CD4-positive, alpha-beta T cell treated with Interleukin-15 for 4 hours (primary cell): ENCODE data around the gene SNX6.
A peak's percentile ranks its signal among the peaks of the same experiment; 100 is the strongest.
"Not testable (repeated sequence)": the region's sequence is repeated elsewhere in the genome, so short reads cannot be mapped to it uniquely, and the experiment has no call there.

Experiments
- DNase-seq: peaks from one replicate; pipeline ENCODE4 v3.0.0-alpha.2; 2020; ENCODE audit warnings: low spot score

The SNX6 gene

GRCh38 chr14:34562776-34563150, 67.2 kb downstream of the SNX6 start:
- DNase-seq = no peak

DNA sequence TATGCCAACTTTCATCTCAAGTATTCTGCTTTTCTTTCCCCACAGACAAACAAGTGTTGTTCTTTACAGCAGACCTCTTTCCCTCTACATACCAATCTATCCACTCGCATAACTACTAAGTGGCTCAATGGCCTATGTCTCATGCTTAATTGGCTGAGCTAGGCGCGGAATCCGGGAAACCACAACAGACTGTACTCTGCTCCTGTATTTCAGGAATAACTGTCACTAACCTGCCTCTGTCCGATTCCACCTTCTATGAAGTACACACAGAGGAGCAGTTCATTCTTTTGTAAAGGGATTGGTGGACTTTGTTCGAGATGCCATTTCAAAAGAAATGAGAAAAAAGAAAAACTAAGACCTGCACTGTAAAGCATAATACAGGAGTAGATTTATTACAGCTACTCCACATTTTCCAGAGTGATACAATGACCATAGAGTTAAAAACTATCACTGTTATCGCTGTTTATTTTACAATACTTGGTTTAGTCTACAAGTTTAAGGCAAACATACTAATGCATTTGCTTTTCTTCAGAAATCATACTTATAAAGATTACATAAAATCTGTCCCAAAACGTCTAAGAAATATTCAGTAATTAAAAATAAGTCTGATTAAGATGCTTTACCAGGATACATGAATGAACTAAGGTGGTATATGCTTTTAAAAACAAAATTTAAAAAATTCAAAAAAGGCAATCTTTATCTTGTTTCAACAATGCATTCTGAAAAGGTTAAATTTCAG, 67.7 kb downstream of the SNX6 start:
- DNase-seq = not testable (repeated sequence)

GRCh38 chr14:34556498-34556829, 73.5 kb downstream of the SNX6 start:
- DNase-seq = not testable (repeated sequence)

- not testable (repeated sequence) for DNase-seq
Measured at GRCh38 chr14:34555583-34556497, 74.1 kb downstream of the SNX6 start.

- no peak for DNase-seq
Measured at GRCh38 chr14:34554540-34555250, 75.3 kb downstream of the SNX6 start.

- not testable (repeated sequence) for DNase-seq
Measured at GRCh38 chr14:34549276-34549966, 80.5 kb downstream of the SNX6 start.

GRCh38 chr14:34548472-34548981, 81.4 kb downstream of the SNX6 start:
- no peak for DNase-seq

GRCh38 chr14:34547136-34547520, 82.8 kb downstream of the SNX6 start:
- DNase-seq = not testable (repeated sequence)

DNA sequence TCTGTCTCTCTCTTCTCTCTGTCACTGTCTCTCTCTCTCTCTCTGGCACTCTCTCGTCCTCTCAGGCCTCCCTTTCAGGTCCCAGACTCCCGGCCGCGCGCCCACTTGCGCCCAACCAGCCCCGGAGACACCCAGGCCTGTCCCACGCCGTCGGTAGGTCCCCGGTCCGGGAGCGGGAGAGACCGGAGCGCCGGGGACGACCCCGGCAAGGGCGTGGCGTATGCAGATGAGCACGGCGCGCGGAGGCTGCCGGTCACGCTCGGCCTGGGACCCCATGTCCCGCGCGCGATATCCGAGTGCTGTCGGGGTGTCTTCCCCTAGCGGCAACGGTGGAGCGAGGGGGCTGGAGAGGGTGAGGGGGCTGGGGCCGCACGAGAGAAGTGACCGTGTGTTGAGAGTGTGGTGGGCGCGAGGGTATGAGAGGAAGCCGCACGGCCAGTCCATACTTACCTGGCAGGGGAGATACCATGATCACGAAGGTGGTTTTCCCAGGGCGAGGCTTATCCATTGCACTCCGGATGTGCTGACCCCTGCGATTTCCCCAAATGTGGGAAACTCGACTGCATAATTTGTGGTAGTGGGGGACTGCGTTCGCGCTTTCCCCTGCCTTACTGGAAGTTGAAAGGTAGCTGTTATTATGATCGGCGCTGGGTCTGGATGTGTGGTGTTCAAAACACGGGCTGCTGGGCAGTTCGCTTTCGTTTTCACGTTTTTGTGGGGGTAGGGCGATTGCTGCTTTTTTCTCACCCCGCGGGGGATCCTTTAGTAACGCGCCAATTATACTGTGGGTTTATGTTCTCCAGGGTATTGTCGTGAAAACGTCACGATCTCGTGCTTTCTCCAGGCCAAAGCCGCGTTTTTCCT, 83.4 kb downstream of the SNX6 start:
- DNase-seq = not testable (repeated sequence)

DNA sequence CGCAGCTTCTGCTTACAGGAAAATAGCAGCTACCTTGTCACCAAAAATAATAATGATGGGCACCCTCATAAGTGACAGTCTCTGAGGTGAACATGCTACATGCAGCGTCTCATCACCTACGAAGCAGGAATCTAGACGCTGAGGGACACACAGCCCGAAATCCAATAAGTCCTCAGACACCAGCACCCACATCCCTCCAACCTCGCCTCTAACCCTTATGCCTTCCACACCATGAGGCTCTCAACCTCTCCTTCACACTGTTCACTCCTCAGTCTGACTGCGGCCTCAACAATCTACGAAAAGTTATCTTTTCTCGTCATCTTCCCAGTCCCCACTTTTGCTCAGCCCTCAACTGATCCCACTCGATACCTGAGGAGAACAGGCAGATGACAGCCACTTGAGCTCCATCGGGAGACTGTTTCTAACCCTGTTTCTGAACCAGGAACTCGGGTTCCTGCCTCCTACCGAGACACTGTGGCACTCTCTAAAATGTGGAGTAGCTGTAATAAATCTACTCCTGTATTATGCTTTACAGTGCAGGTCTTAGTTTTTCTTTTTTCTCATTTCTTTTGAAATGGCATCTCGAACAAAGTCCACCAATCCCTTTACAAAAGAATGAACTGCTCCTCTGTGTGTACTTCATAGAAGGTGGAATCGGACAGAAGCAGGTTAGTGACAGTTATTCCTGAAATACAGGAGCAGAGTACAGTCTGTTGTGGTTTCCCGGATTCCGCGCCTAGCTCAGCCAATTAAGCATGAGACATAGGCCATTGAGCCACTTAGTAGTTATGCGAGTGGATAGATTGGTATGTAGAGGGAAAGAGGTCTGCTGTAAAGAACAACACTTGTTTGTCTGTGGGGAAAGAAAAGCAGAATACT, 89.5 kb downstream of the SNX6 start:
- DNase-seq = not testable (repeated sequence)

DNA sequence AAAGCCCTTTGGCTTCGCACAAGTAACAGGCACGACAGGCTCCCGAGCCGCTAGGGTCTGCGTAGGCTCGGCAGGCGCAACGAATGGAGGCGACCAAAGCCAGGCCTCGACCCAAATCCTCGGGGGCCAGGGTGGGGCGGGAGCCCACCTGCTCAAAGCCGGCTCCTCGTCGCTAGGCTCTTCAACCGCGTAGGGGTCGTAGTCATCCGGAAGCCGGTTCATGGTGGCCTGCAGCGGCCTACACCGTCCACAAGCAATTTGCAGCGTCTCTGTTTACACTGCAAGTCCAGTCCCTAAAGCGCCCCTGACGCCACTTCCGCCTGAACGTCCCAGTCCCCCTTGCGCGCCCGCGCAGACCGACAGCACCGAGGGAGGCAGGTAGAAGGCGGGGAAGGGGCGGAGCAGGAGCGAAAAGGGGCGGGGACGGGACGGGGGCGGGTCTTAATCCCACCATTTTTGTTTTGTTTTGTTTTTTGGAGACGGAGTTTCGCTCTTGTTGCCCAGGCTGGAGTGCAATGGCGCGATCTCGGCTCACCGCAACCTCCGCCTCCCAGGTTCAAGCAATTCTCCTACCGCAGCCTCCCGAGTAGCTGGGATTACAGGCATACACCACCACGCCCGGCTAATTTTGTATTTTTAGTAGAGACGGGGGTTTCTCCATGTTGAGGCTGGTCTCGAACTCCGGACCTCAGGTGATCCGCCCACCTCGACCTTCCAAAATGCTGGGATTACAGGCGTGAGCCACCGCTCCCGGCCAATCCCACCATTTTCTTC, 90.4 kb downstream of the SNX6 start, which contains the start of gene EAPP:
Gene EAPP, minus strand, starts transcription at position 295 of the 774 bp plus-strand sequence. Its CDS starts 73 bp downstream, at position 222.
- peak; percentile 95 for DNase-seq

GRCh38 chr14:34538871-34539406, 91.0 kb downstream of the SNX6 start:
- DNase-seq = no peak

DNA sequence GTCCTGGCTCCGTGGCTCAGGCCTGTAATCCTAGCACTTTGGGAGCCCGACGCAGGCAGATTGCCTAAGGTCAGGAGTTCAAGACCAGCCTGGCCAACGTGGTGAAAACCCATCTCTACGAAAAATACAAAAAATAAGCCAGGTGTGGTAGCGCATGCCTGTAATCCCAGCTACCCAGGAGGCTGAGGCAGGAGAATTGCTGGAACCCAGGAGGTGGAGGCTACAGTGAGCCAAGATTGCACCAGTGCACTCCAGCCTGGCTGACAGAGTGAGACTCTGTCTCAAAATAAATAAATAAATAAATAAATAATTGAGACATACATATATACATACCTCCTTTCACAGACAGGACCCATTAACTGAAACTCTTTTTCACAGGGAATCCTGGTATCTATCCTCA, 91.9 kb downstream of the SNX6 start:
- DNase-seq = not testable (repeated sequence)

GRCh38 chr14:34537677-34538009, 92.3 kb downstream of the SNX6 start:
- no peak for DNase-seq

DNA sequence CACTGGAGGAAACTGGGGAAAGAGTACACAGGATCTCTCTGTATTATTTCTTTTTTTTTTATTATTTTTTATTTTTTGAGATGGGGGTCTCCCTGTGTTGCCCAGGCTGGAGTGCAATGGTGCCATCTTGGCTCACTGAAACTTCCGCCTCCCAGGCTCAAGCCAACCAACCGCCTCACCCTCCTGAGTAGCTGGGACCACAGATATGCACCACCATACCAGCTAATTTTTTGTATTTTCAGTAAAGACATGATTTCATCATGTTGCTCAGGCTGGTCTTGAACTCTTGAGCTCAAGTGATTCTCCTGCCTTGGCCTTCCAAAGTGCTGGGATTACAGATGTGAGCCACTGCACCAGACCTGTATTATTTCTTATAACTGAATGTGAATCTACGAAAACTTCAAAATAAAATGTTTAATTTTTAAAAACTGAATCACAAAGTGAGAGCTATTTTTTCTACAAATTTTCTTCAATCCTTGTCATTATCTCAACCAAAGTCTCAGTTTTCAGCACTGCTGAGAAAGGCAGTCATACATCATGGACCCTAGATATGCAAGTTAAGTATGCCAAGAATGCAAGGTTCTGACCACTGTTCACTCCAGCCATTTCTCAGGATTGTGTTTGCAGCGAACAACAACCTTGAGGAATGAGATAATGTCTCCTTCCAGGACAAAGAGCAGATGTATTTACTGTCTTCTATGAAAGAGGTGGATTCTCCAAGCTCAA, 92.8 kb downstream of the SNX6 start:
- DNase-seq = no peak

DNA sequence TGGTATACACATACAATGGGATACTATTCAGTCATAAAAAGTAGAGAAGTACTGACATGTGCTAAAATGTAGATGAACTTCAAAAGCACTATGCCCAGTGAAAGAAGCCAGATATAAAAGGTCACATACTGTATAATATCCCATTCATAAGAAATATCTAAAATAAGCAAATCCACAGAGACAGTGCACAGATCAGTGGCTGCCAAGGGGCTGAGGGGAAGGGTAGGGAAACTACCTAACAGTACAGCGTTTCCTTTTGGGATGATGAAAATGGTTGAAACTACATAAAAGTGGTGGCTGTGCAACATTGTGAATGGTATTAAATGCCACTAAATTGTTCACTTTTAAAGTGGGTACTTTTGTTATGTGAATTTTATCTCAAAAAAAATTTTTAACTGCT, 102.4 kb downstream of the SNX6 start:
- no peak for DNase-seq

- DNase-seq = not testable (repeated sequence)
Measured at GRCh38 chr14:34524216-34524615, 105.7 kb downstream of the SNX6 start.

DNA sequence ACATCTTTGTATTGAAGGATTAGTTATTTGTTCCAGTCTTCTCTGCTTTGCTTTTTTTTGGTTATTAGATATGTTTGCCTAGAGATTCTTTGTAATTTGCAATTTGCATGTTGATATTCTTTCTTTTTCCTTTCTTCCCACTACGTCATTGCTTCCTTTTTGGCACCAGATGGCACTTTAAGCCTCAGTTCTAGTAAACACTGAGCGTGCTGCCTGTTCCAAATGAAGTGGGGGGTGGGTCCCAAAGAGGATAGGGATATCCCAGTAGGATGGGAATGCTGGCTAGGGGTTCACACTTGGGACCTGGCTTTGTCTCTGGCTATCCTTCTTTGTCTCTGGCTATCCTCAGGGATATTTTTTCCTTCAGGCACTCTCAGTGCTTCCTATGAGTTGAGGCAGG, 107.5 kb downstream of the SNX6 start:
- DNase-seq = no peak
